ENCODE results near the gene KLK12. TPM values are rescaled to one million over a fixed set of nuclear protein-coding genes. Genes with fewer than 3 reads are reported as not detected.

KLK12 gene
- total RNA-seq, 1 donor from 2014 or later = not detected

GRCh38 chr19:51071095-51071405 lies 36.2 kb upstream of the KLK12 start:
- H3K27me3 Mint-ChIP-seq (ENCODE audit: low read depth) = peaks cover 8% of the 10 kb centered on the region
- H3K27ac Mint-ChIP-seq (ENCODE audit: unreplicated experiment) = no peak overlapping the region
- TF ChIP-seq CTCF (conservative IDR thresholded peaks at IDR 0.05) = no peak
- no peak for DNase-seq (ENCODE audit: low read depth, low spot score)
- no peaks in the 10 kb centered on the region for H3K4me1 Mint-ChIP-seq
- H3K36me3 Mint-ChIP-seq (ENCODE audit: low read depth) = no peaks in the 10 kb centered on the region
- no peak overlapping the region for H3K4me3 Mint-ChIP-seq
- H3K9me3 Mint-ChIP-seq = peaks cover 4% of the 10 kb centered on the region

- H3K9me3 Mint-ChIP-seq = peaks cover 4% of the 10 kb centered on the region
- no peaks in the 10 kb centered on the region for H3K36me3 Mint-ChIP-seq (ENCODE audit: low read depth)
- no peak overlapping the region for H3K4me3 Mint-ChIP-seq
- DNase-seq (ENCODE audit: low read depth, low spot score) = no peak
- H3K27me3 Mint-ChIP-seq (ENCODE audit: low read depth) = peaks cover 8% of the 10 kb centered on the region
- TF ChIP-seq CTCF (conservative IDR thresholded peaks at IDR 0.05) = no peak
- H3K27ac Mint-ChIP-seq (ENCODE audit: unreplicated experiment) = no peak overlapping the region
- no peaks in the 10 kb centered on the region for H3K4me1 Mint-ChIP-seq
Measured at GRCh38 chr19:51070334-51071094, 35.7 kb upstream of the KLK12 start.

- Mint-ChIP-seq H3K9me3 (peaks cover 5% of the 10 kb centered on the region), H3K27ac (ENCODE audit: unreplicated experiment) (no peak overlapping the region), H3K4me1 (peaks cover 4% of the 10 kb centered on the region), H3K4me3 (no peak overlapping the region), H3K36me3 (ENCODE audit: low read depth) (no peaks in the 10 kb centered on the region), H3K27me3 (ENCODE audit: low read depth) (peaks cover 32% of the 10 kb centered on the region)
- TF ChIP-seq CTCF (conservative IDR thresholded peaks at IDR 0.05) = no peak
- DNase-seq (ENCODE audit: low read depth, low spot score) = no peak
Measured at GRCh38 chr19:51066393-51067186, 31.8 kb upstream of the KLK12 start.

GRCh38 chr19:51065221-51065960 lies 30.6 kb upstream of the KLK12 start:
- H3K27me3 Mint-ChIP-seq (ENCODE audit: low read depth) = peaks cover 44% of the 10 kb centered on the region
- DNase-seq (ENCODE audit: low read depth, low spot score) = no peak
- H3K4me3 Mint-ChIP-seq = no peak overlapping the region
- TF ChIP-seq CTCF (conservative IDR thresholded peaks at IDR 0.05) = no peak
- H3K4me1 Mint-ChIP-seq = peaks cover 4% of the 10 kb centered on the region
- H3K27ac Mint-ChIP-seq (ENCODE audit: unreplicated experiment) = no peak overlapping the region
- peaks cover 13% of the 10 kb centered on the region for H3K9me3 Mint-ChIP-seq
- H3K36me3 Mint-ChIP-seq (ENCODE audit: low read depth) = no peaks in the 10 kb centered on the region

GRCh38 chr19:51064534-51065220 lies 29.9 kb upstream of the KLK12 start, which contains the start of gene KLK13:
Gene KLK13, minus strand, starts transcription at chr19:51065092. Its CDS starts 25 bp downstream, at chr19:51065067.
- peaks cover 44% of the 10 kb centered on the region for H3K27me3 Mint-ChIP-seq (ENCODE audit: low read depth)
- peaks cover 4% of the 10 kb centered on the region for H3K4me1 Mint-ChIP-seq
- H3K9me3 Mint-ChIP-seq = peaks cover 13% of the 10 kb centered on the region
- peak within 1 kb of the TSS; percentile 7 for H3K4me3 Mint-ChIP-seq
- H3K36me3 Mint-ChIP-seq (ENCODE audit: low read depth) = no peaks in the 10 kb centered on the region
- TF ChIP-seq CTCF (conservative IDR thresholded peaks at IDR 0.05) = no peak
- DNase-seq (ENCODE audit: low read depth, low spot score) = no peak
- no peak within 1 kb of the TSS for H3K27ac Mint-ChIP-seq (ENCODE audit: unreplicated experiment)
